Measurements from ENCODE around the gene EIF3L.

Gene EIF3L

GRCh38 chr22:37803195-37803638, 46.0 kb upstream of the EIF3L start:
- Histone ChIP-seq H3K27ac (ENCODE audit: low read length) (no peak overlapping the region), H3K4me2 (ENCODE audit: insufficient read depth, low read length) (peak overlapping the region; percentile 88), H3K79me2 (ENCODE audit: insufficient read depth, low read length) (peaks cover 28% of the 10 kb centered on the region), H2AFZ (ENCODE audit: low read depth, low read length) (no peak overlapping the region), H3K9me3 (ENCODE audit: insufficient read depth, low read length, severe bottlenecking) (no peaks in the 10 kb centered on the region), H3K4me3 (ENCODE audit: low read depth in 1 of 2, low read length in 2 of 2) (peak overlapping the region in 1 of 2 experiments; percentile 66; a peak in 2 of 4 replicates), H3K4me1 (ENCODE audit: insufficient read depth, low read length) (peaks cover 50% of the 10 kb centered on the region), H3K27me3 (ENCODE audit: insufficient read depth, low read length, poor library complexity) (peaks cover 11% of the 10 kb centered on the region), H4K20me1 (ENCODE audit: insufficient read depth, low read length) (no peaks in the 10 kb centered on the region), H3K36me3 (ENCODE audit: insufficient read depth, low read length) (peaks cover 5% of the 10 kb centered on the region; the same call in 1 of the 2 replicates), H3K9ac (ENCODE audit: low read depth, low read length) (peak overlapping the region; percentile 66; the same call in 1 of the 2 replicates)
- DNase-seq (no peak), ATAC-seq (ENCODE audit: insufficient read depth, low read depth) (no peak)
- no peak for TF ChIP-seq CTCF (IDR thresholded peaks at IDR 0.05; ENCODE audit: borderline replicate concordance, extremely low read depth, low read length, poor library complexity, severe bottlenecking)
- no peak for TF ChIP-seq EZH2 (IDR thresholded peaks at IDR 0.05; ENCODE audit: borderline replicate concordance, low read depth, low read length, severe bottlenecking)

- Histone ChIP-seq H3K27me3 (ENCODE audit: insufficient read depth, low read length, poor library complexity) (peaks cover 11% of the 10 kb centered on the region), H4K20me1 (ENCODE audit: insufficient read depth, low read length) (no peaks in the 10 kb centered on the region), H3K4me2 (ENCODE audit: insufficient read depth, low read length) (peak overlapping the region; percentile 88), H2AFZ (ENCODE audit: low read depth, low read length) (peak overlapping the region; percentile 74; the same call in 1 of the 2 replicates), H3K79me2 (ENCODE audit: insufficient read depth, low read length) (peaks cover 32% of the 10 kb centered on the region), H3K9ac (ENCODE audit: low read depth, low read length) (peak overlapping the region; percentile 78), H3K36me3 (ENCODE audit: insufficient read depth, low read length) (peaks cover 5% of the 10 kb centered on the region; the same call in 1 of the 2 replicates), H3K4me3 (ENCODE audit: low read depth in 1 of 2, low read length in 2 of 2) (peak overlapping the region; percentile 30 to 78; a peak in 3 of 4 replicates), H3K27ac (ENCODE audit: low read length) (peak overlapping the region; percentile 89), H3K9me3 (ENCODE audit: insufficient read depth, low read length, severe bottlenecking) (no peaks in the 10 kb centered on the region), H3K4me1 (ENCODE audit: insufficient read depth, low read length) (peaks cover 56% of the 10 kb centered on the region)
- ATAC-seq (ENCODE audit: insufficient read depth, low read depth): no peak
- TF ChIP-seq CTCF (IDR thresholded peaks at IDR 0.05; ENCODE audit: borderline replicate concordance, extremely low read depth, low read length, poor library complexity, severe bottlenecking): no peak
- TF ChIP-seq EZH2 (IDR thresholded peaks at IDR 0.05; ENCODE audit: borderline replicate concordance, low read depth, low read length, severe bottlenecking): no peak
- DNase-seq: no peak
Observed at GRCh38 chr22:37803639-37804351, 45.4 kb upstream of the EIF3L start.

GRCh38 chr22:37804352-37804880, 44.8 kb upstream of the EIF3L start:
- H3K79me2 ChIP-seq (ENCODE audit: insufficient read depth, low read length): peaks cover 38% of the 10 kb centered on the region
- no peaks in the 10 kb centered on the region for H3K9me3 ChIP-seq (ENCODE audit: insufficient read depth, low read length, severe bottlenecking)
- H3K4me1 ChIP-seq (ENCODE audit: insufficient read depth, low read length): peaks cover 62% of the 10 kb centered on the region
- no peak for ATAC-seq (ENCODE audit: insufficient read depth, low read depth)
- peak overlapping the region; percentile 74 for H2AFZ ChIP-seq (ENCODE audit: low read depth, low read length)
- H3K27ac ChIP-seq (ENCODE audit: low read length): peak overlapping the region; percentile 89
- H3K4me2 ChIP-seq (ENCODE audit: insufficient read depth, low read length): peak overlapping the region; percentile 79
- TF ChIP-seq CTCF (IDR thresholded peaks at IDR 0.05; ENCODE audit: borderline replicate concordance, extremely low read depth, low read length, poor library complexity, severe bottlenecking) (no peak), EZH2 (IDR thresholded peaks at IDR 0.05; ENCODE audit: borderline replicate concordance, low read depth, low read length, severe bottlenecking) (no peak)
- H3K9ac ChIP-seq (ENCODE audit: low read depth, low read length): peak overlapping the region; percentile 78
- H3K36me3 ChIP-seq (ENCODE audit: insufficient read depth, low read length): peaks cover 5% of the 10 kb centered on the region; the same call in 1 of the 2 replicates
- H3K27me3 ChIP-seq (ENCODE audit: insufficient read depth, low read length, poor library complexity): peaks cover 11% of the 10 kb centered on the region
- DNase-seq: peak; percentile 30
- 0 out of 2 replicates have a peak, but pooled peaks cover 3% of the 10 kb centered on the region for H4K20me1 ChIP-seq (ENCODE audit: insufficient read depth, low read length)
- peak overlapping the region; percentile 30 to 78; a peak in 3 of 4 replicates for H3K4me3 ChIP-seq (ENCODE audit: low read depth in 1 of 2, low read length in 2 of 2)

All from DND-41 (cell line).